Common myeloid progenitor, CD34-positive (primary cell): Measurements from ENCODE around the gene RPUSD3.
"Not testable (repeated sequence)": the region's sequence is repeated elsewhere in the genome, so short reads cannot be mapped to it uniquely, and the experiment has no call there.

Experiments used
- CTCF ChIA-PET: fragments of 350-600 bp; sonication (Branson Sonifier 250); formaldehyde crosslinking; loops from one replicate; lab custom pipeline; 2021; ENCODE audit warnings: antibody characterized with exemption; lab: Charles Lee
- POLR2A ChIA-PET: fragments of 350-600 bp; sonication (Branson Sonifier 250); formaldehyde crosslinking; loops from one replicate; lab custom pipeline; 2021; ENCODE audit warnings: antibody characterized with exemption; lab: Charles Lee
- DNase-seq, 3 donors: peaks; one replicate each; pipeline versions ENCODE4 v3.0.0 to v3.0.0-alpha.2; 2013
- H3K27ac ChIP-seq, 2 experiments: 1 replicate in 1 of 2; 2 replicates in 1 of 2; pipeline ENCODE4 v1.7.0; 2013; ENCODE audit warnings: inconsistent platforms in 2 of 2, low read length in 2 of 2, mild to moderate bottlenecking in 2 of 2, low read depth in 1 of 2, moderate library complexity in 1 of 2; ENCODE audit not compliant: severe bottlenecking in 2 of 2, insufficient read depth in 1 of 2, poor library complexity in 1 of 2
- H3K27me3 ChIP-seq, 5 experiments: replicated peaks in 2 of 5; 1 replicate in 3 of 5; 2 replicates in 2 of 5; pipeline versions ENCODE4 v1.6.1 to v1.7.0; 2013; ENCODE audit warnings: low read length in 4 of 5, mild to moderate bottlenecking in 2 of 5, moderate library complexity in 2 of 5, inconsistent platforms in 1 of 5; ENCODE audit not compliant: insufficient read depth in 5 of 5, control insufficient read depth in 4 of 5
- H3K36me3 ChIP-seq, 4 experiments: 1 replicate in 2 of 4; 2 replicates in 2 of 4; pipeline versions ENCODE4 v1.6.1 to v1.7.0; 2013; ENCODE audit warnings: low read length in 3 of 4, control low read depth in 1 of 4, mild to moderate bottlenecking in 1 of 4; ENCODE audit not compliant: control insufficient read depth in 4 of 4, insufficient read depth in 4 of 4
- H3K4me1 ChIP-seq, 4 experiments: 1 replicate in 3 of 4; 2 replicates in 1 of 4; pipeline versions ENCODE4 v1.6.1 to v1.7.1; 2013; ENCODE audit warnings: low read length in 3 of 4, mild to moderate bottlenecking in 3 of 4, control low read depth in 1 of 4, inconsistent platforms in 1 of 4, moderate library complexity in 1 of 4; ENCODE audit not compliant: control insufficient read depth in 4 of 4, insufficient read depth in 4 of 4; ENCODE audit errors: control extremely low read depth in 1 of 4
- H3K4me3 ChIP-seq, 7 experiments: 1 replicate in 4 of 7; 2 replicates in 3 of 7; pipeline versions ENCODE4 v1.5.1 to v1.7.0; 2013; ENCODE audit warnings: mild to moderate bottlenecking in 7 of 7, low read length in 6 of 7, moderate library complexity in 6 of 7, inconsistent platforms in 2 of 7, low read depth in 2 of 7, control low read depth in 1 of 7; ENCODE audit not compliant: insufficient read depth in 4 of 7, control insufficient read depth in 1 of 7; ENCODE audit errors: extremely low read depth in 1 of 7
- H3K9me3 ChIP-seq, 5 experiments: 1 replicate in 4 of 5; 2 replicates in 1 of 5; pipeline versions ENCODE4 v1.6.1 to v1.7.1; 2013; ENCODE audit warnings: low read length in 4 of 5, mild to moderate bottlenecking in 2 of 5, inconsistent platforms in 1 of 5, low read depth in 1 of 5, moderate library complexity in 1 of 5; ENCODE audit not compliant: control insufficient read depth in 4 of 5, insufficient read depth in 2 of 5; ENCODE audit errors: control extremely low read depth in 1 of 5
- WGBS: methylation state at CpG from one replicate; pipeline ENCODE4 v1.1.5; 2013; ENCODE audit not compliant: insufficient coverage; 5-methylcytosine and 5-hydroxymethylcytosine counted together

The RPUSD3 gene

GRCh38 chr3:9861626-9862130, 17.9 kb upstream of the RPUSD3 start:
- peaks cover 0 to 11% (median 6%) of the 10 kb centered on the region in 4 experiments for H3K4me1 ChIP-seq
- ChIA-PET CTCF (interaction anchor here (0.7 to 1.5 kb wide), 5 partner anchors 10 to 69 kb away, joined by 3 read pairs; no protein-coding TSS in a partner anchor), POLR2A (no interaction called here)
- 93% methylated on average over 5 of the region's 5 CpGs for WGBS
- H3K27me3 ChIP-seq = no peaks in the 10 kb centered on the region
- H3K27ac ChIP-seq = no peak overlapping the region
- H3K4me3 ChIP-seq = no peak overlapping the region
- H3K9me3 ChIP-seq = no peaks in the 10 kb centered on the region
- no peak for DNase-seq
- H3K36me3 ChIP-seq = no peaks in the 10 kb centered on the region

GRCh38 chr3:9861201-9861600, 17.4 kb upstream of the RPUSD3 start:
- WGBS = 92% methylated on average over 4 of the region's 4 CpGs
- POLR2A ChIA-PET = no interaction called here
- CTCF ChIA-PET = interaction anchor here (0.7 to 1.5 kb wide), 6 partner anchors 9 to 69 kb away, joined by 3 read pairs; no protein-coding TSS in a partner anchor

GRCh38 chr3:9859530-9860025, 15.8 kb upstream of the RPUSD3 start:
- POLR2A ChIA-PET = no interaction called here
- 99% methylated on average over 11 of the region's 12 CpGs for WGBS

More at GRCh38 chr3:9861201-9861600, 17.4 kb upstream of the RPUSD3 start:
- DNase-seq = no peak
- no peaks in the 10 kb centered on the region for H3K27me3 ChIP-seq
- peaks cover 0 to 11% (median 6%) of the 10 kb centered on the region in 4 experiments for H3K4me1 ChIP-seq
- no peak overlapping the region for H3K4me3 ChIP-seq
- H3K9me3 ChIP-seq = no peaks in the 10 kb centered on the region
- H3K27ac ChIP-seq = no peak overlapping the region
- no peaks in the 10 kb centered on the region for H3K36me3 ChIP-seq

GRCh38 chr3:9855594-9855993, 11.8 kb upstream of the RPUSD3 start:
- CTCF ChIA-PET = no interaction called here
- DNase-seq = no peak
- Histone ChIP-seq H3K4me1 (no peaks in the 10 kb centered on the region), H3K9me3 (no peaks in the 10 kb centered on the region), H3K4me3 (no peak overlapping the region), H3K27ac (no peak overlapping the region), H3K27me3 (no peaks in the 10 kb centered on the region), H3K36me3 (no peaks in the 10 kb centered on the region)
- POLR2A ChIA-PET = no interaction called here
- WGBS = 100% methylated on average over 3 of the region's 3 CpGs

More at GRCh38 chr3:9859530-9860025, 15.8 kb upstream of the RPUSD3 start:
- Histone ChIP-seq H3K4me3 (no peak overlapping the region), H3K36me3 (no peaks in the 10 kb centered on the region), H3K27ac (no peak overlapping the region), H3K4me1 (peaks cover 0 to 11% (median 6%) of the 10 kb centered on the region in 4 experiments), H3K27me3 (no peaks in the 10 kb centered on the region), H3K9me3 (no peaks in the 10 kb centered on the region)
- DNase-seq = no peak
- CTCF ChIA-PET = interaction anchor here (0.9 kb wide), 1 partner anchor 14 kb away, joined by 3 read pairs; no protein-coding TSS in a partner anchor

- CTCF ChIA-PET = interaction anchor here (1.0 to 1.2 kb wide), 3 partner anchors 9 to 77 kb away, joined by 3 to 5 read pairs (median 4); no protein-coding TSS in a partner anchor
- POLR2A ChIA-PET, DNase-seq, H3K9me3 ChIP-seq, H3K4me1 ChIP-seq, H3K4me3 ChIP-seq, H3K27ac ChIP-seq, H3K36me3 ChIP-seq, H3K27me3 ChIP-seq: not testable (repeated sequence)
- WGBS = 96% methylated on average over 7 of the region's 11 CpGs
These were observed 10.6 kb upstream of the RPUSD3 start for GRCh38 chr3:9854291-9854940.

GRCh38 chr3:9852528-9852927, 8.7 kb upstream of the RPUSD3 start:
- no peak overlapping the region for H3K27ac ChIP-seq
- CTCF ChIA-PET = interaction anchor here (1.3 kb wide), 1 partner anchor 9 kb away, joined by 3 read pairs; no protein-coding TSS in a partner anchor
- H3K36me3 ChIP-seq = no peaks in the 10 kb centered on the region
- H3K27me3 ChIP-seq = no peaks in the 10 kb centered on the region
- no peaks in the 10 kb centered on the region for H3K9me3 ChIP-seq
- no peaks in the 10 kb centered on the region for H3K4me1 ChIP-seq
- POLR2A ChIA-PET = no interaction called here
- no peak overlapping the region for H3K4me3 ChIP-seq
- DNase-seq = no peak
- WGBS = 98% methylated on average over 5 of the region's 6 CpGs

- POLR2A ChIA-PET, H3K4me1 ChIP-seq, H3K36me3 ChIP-seq, DNase-seq, H3K9me3 ChIP-seq, H3K27ac ChIP-seq, H3K4me3 ChIP-seq, H3K27me3 ChIP-seq: not testable (repeated sequence)
- CTCF ChIA-PET = interaction anchor here (1.3 kb wide), 1 partner anchor 9 kb away, joined by 3 read pairs; no protein-coding TSS in a partner anchor
- WGBS = 99% methylated on average over 6 of the region's 6 CpGs
These were observed 8.1 kb upstream of the RPUSD3 start for GRCh38 chr3:9851926-9852325.
